Liver (tissue), 9 donors: Measurements from ENCODE around the gene NCDN. TPM values are rescaled to one million over a fixed set of nuclear protein-coding genes. Genes with fewer than 3 reads are reported as not detected.

ENCODE experiments used
- DNase-seq: peaks from one replicate; pipeline ENCODE4 v3.0.0-alpha.2; 2017; ENCODE audit warnings: low spot score
- H3K27ac ChIP-seq, 2 donors: one replicate each; pipeline ENCODE4 v1.7.0; 2013; ENCODE audit warnings: inconsistent platforms in 2 of 2, low read length in 2 of 2, control low read depth in 1 of 2, low read depth in 1 of 2, mild to moderate bottlenecking in 1 of 2
- H3K27me3 ChIP-seq, 4 donors: one replicate each; pipeline versions ENCODE4 v1.6.1 to v1.7.0; 2013; ENCODE audit warnings: low read length in 3 of 4, inconsistent platforms in 1 of 4, mild to moderate bottlenecking in 1 of 4, moderate library complexity in 1 of 4; ENCODE audit not compliant: control insufficient read depth in 4 of 4, insufficient read depth in 4 of 4
- H3K36me3 ChIP-seq, 4 donors: one replicate each; pipeline versions ENCODE4 v1.6.1 to v1.7.0; 2013; ENCODE audit warnings: low read length in 3 of 4, mild to moderate bottlenecking in 3 of 4, low read depth in 1 of 4, moderate library complexity in 1 of 4; ENCODE audit not compliant: control insufficient read depth in 4 of 4, insufficient read depth in 3 of 4
- H3K4me1 ChIP-seq, 4 donors: one replicate each; pipeline versions ENCODE4 v1.6.1 to v1.7.0; 2013; ENCODE audit warnings: low read length in 3 of 4, mild to moderate bottlenecking in 3 of 4, moderate library complexity in 1 of 4; ENCODE audit not compliant: control insufficient read depth in 4 of 4, insufficient read depth in 4 of 4
- H3K4me3 ChIP-seq, 3 donors: one replicate each; pipeline versions ENCODE4 v1.6.1 to v1.7.0; 2013; ENCODE audit warnings: low read length in 3 of 3, control low read depth in 1 of 3, low read depth in 1 of 3, mild to moderate bottlenecking in 1 of 3
- H3K9ac ChIP-seq, 2 donors: one replicate each; pipeline ENCODE4 v1.7.0; 2013; ENCODE audit warnings: low read length in 2 of 2, mild to moderate bottlenecking in 2 of 2, moderate library complexity in 2 of 2, control low read depth in 1 of 2, low read depth in 1 of 2
- H3K9me3 ChIP-seq, 4 donors: one replicate each; pipeline versions ENCODE4 v1.6.1 to v1.7.0; 2013; ENCODE audit warnings: low read length in 3 of 4; ENCODE audit not compliant: control insufficient read depth in 4 of 4
- ATF3 ChIP-seq: IDR thresholded peaks from 2 replicates; pipeline ENCODE4 v1.6.1; 2016; ENCODE audit warnings: antibody characterized with exemption
- EGR1 ChIP-seq, 2 donors: IDR thresholded peaks; 2 replicates each; pipeline ENCODE4 v1.6.1; 2016 to 2018; ENCODE audit warnings: antibody characterized with exemption in 2 of 2, low read depth in 2 of 2
- FOXA1 ChIP-seq: IDR thresholded peaks from 2 replicates; pipeline ENCODE4 v1.6.1; 2016; ENCODE audit warnings: antibody characterized with exemption
- GABPA ChIP-seq, 2 donors: IDR thresholded peaks in 1 of 2; conservative IDR thresholded peaks in 1 of 2; 2 replicates each; pipeline ENCODE4 v1.6.1; 2016; ENCODE audit warnings: antibody characterized with exemption in 2 of 2, mild to moderate bottlenecking in 1 of 2, moderate library complexity in 1 of 2
- HNF4A ChIP-seq, 2 donors: conservative IDR thresholded peaks; 2 replicates each; pipeline ENCODE4 v1.6.1; 2016; ENCODE audit warnings: antibody characterized with exemption in 2 of 2, mild to moderate bottlenecking in 2 of 2
- HNF4G ChIP-seq: IDR thresholded peaks from 2 replicates; pipeline ENCODE4 v1.6.1; 2016; ENCODE audit warnings: antibody characterized with exemption
- JUND ChIP-seq, 2 donors: IDR thresholded peaks; 2 replicates each; pipeline ENCODE4 v1.6.1; 2016; ENCODE audit warnings: antibody characterized with exemption in 2 of 2
- NR2F2 ChIP-seq: IDR thresholded peaks from 2 replicates; pipeline ENCODE4 v1.6.1; 2016; ENCODE audit warnings: antibody characterized with exemption
- RAD21 ChIP-seq, 2 donors: IDR thresholded peaks; 2 replicates each; pipeline ENCODE4 v1.6.1; 2016; ENCODE audit warnings: antibody characterized with exemption in 2 of 2, mild to moderate bottlenecking in 2 of 2
- RXRA ChIP-seq, 2 donors: IDR thresholded peaks; 2 replicates each; pipeline ENCODE4 v1.6.1; 2017 to 2018; ENCODE audit warnings: antibody characterized with exemption in 2 of 2, mild to moderate bottlenecking in 1 of 2
- SP1 ChIP-seq: IDR thresholded peaks from 2 replicates; pipeline ENCODE4 v1.6.1; 2018; ENCODE audit warnings: antibody characterized with exemption, mild to moderate bottlenecking
- YY1 ChIP-seq: IDR thresholded peaks from 2 replicates; pipeline ENCODE4 v1.6.1; 2016; ENCODE audit warnings: antibody characterized with exemption, mild to moderate bottlenecking
- ZBTB33 ChIP-seq: IDR thresholded peaks from 2 replicates; pipeline ENCODE4 v1.6.1; 2016; ENCODE audit warnings: antibody characterized with exemption
- WGBS: extraction: QIAGEN DNeasy Blood & Tissue Kit; methylation state at CpG from one replicate; pipeline ENCODE4 v1.1.7; 2013; 5-methylcytosine and 5-hydroxymethylcytosine counted together
- polyA plus RNA-seq, 2 donors: library from polyadenylated mRNA; stranded (reverse) in 1 of 2; unstranded in 1 of 2; fragments of 200-250 nt in 1 of 2; fragments of >200 nt in 1 of 2; fragmentation: Nextera tagmentation in 1 of 2; extraction: Ambion mirVana in 1 of 2; gene quantifications; one replicate each; pipeline versions ENCODE4 v1.2.1 to v1.2.3, GENCODE V29; 2013 to 2015
- total RNA-seq, 2 donors: library from RNA; depleted of rRNA; stranded (reverse); fragments of >200 nt; gene quantifications; one replicate each; pipeline ENCODE4 v1.2.3, GENCODE V29; 2014
- TF ChIP-seq, protein P1 (sequence below): fragments of 150-350 bp; IDR thresholded peaks from 2 replicates; pipeline ENCODE4 v1.5.1; 2017; ENCODE audit warnings: improper control_type of control experiment, low read depth, low read length; ENCODE audit not compliant: missing input control
- TF ChIP-seq, protein P2 (sequence below): IDR thresholded peaks from 2 replicates; pipeline ENCODE4 v1.6.1; 2016; ENCODE audit warnings: antibody characterized with exemption, mild to moderate bottlenecking
- TF ChIP-seq, protein P3 (sequence below): IDR thresholded peaks from 2 replicates; pipeline ENCODE4 v1.6.1; 2016; ENCODE audit warnings: antibody characterized with exemption
- donor health status: healthy.
- donor health status: healthy.
- donor health status: healthy.
- donor health status: healthy.
- donor health status: healthy.

The NCDN gene
- total and polyA plus RNA-seq, 4 donors, result 2.7 to 7.9 (median 5.6) TPM

- no peaks in the 10 kb centered on the region for H3K27me3 ChIP-seq
- H3K36me3 ChIP-seq, result peaks cover 0 to 6% (median 3%) of the 10 kb centered on the region in 4 donors
- peaks cover 0 to 15% (median 7%) of the 10 kb centered on the region in 4 donors for H3K4me1 ChIP-seq
- H3K4me3 ChIP-seq, result no peak overlapping the region
- 75% methylated on average over 9 of the region's 9 CpGs for WGBS
- peak; percentile 86 for DNase-seq
- no peaks in the 10 kb centered on the region for H3K9me3 ChIP-seq
- TF ChIP-seq RAD21 (IDR thresholded peaks at IDR 0.05), result peak; percentile 76 to 87
- TF ChIP-seq HNF4A (conservative IDR thresholded peaks at IDR 0.05), result no peak
- no peak for TF ChIP-seq SP1
- TF ChIP-seq YY1, result no peak
- TF ChIP-seq, protein P1, sequence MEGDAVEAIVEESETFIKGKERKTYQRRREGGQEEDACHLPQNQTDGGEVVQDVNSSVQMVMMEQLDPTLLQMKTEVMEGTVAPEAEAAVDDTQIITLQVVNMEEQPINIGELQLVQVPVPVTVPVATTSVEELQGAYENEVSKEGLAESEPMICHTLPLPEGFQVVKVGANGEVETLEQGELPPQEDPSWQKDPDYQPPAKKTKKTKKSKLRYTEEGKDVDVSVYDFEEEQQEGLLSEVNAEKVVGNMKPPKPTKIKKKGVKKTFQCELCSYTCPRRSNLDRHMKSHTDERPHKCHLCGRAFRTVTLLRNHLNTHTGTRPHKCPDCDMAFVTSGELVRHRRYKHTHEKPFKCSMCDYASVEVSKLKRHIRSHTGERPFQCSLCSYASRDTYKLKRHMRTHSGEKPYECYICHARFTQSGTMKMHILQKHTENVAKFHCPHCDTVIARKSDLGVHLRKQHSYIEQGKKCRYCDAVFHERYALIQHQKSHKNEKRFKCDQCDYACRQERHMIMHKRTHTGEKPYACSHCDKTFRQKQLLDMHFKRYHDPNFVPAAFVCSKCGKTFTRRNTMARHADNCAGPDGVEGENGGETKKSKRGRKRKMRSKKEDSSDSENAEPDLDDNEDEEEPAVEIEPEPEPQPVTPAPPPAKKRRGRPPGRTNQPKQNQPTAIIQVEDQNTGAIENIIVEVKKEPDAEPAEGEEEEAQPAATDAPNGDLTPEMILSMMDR, result peak; percentile 65
- TF ChIP-seq EGR1 (IDR thresholded peaks at IDR 0.05; ENCODE audit: low read depth in 2 of 2), result no peak
- peak in 1 of 2 donors; percentile 23 for TF ChIP-seq RXRA (IDR thresholded peaks at IDR 0.05)
- no peak for TF ChIP-seq FOXA1
- no peak overlapping the region for H3K9ac ChIP-seq
- H3K27ac ChIP-seq, result no peak overlapping the region
These were observed 6.7 kb downstream of the NCDN start for GRCh38 chr1:35564037-35564883.

DNA sequence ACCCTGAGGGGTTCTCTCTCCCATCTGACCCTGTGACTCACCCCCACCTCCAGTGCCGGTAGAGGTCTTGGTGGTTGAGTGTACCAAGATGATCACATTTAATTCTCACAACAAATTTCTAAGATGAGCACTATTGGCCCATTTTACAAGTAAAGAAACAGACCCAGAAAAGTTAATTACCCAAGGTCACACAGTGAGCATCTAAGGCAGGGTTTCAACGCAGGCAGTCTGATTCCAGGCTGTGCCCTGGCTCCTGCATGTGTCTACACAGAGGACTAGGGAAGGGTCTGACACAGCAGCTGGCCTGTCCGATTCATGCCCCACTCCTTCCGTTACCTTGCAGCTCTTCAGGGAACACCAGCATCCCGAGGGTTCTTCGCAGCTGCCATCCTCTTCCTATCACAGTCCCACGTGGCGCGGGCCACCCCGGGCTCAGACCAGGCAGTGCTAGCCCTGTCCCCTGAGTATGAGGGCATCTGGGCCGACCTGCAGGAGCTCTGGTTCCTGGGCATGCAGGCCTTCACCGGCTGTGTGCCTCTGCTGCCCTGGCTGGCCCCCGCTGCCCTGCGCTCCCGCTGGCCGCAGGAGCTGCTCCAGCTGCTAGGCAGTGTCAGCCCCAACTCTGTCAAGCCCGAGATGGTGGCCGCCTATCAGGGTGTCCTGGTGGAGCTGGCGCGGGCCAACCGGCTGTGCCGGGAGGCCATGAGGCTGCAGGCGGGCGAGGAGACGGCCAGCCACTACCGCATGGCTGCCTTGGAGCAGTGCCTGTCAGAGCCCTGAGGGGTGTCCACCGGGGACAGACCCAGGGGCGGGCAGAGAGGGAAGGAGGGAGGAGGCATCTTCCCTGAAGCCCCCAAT is 7.5 kb downstream of the NCDN start:
- 92% methylated on average over 28 of the region's 28 CpGs for WGBS
- peaks cover 0 to 14% (median 7%) of the 10 kb centered on the region in 4 donors for H3K4me1 ChIP-seq
- TF ChIP-seq, protein P2, sequence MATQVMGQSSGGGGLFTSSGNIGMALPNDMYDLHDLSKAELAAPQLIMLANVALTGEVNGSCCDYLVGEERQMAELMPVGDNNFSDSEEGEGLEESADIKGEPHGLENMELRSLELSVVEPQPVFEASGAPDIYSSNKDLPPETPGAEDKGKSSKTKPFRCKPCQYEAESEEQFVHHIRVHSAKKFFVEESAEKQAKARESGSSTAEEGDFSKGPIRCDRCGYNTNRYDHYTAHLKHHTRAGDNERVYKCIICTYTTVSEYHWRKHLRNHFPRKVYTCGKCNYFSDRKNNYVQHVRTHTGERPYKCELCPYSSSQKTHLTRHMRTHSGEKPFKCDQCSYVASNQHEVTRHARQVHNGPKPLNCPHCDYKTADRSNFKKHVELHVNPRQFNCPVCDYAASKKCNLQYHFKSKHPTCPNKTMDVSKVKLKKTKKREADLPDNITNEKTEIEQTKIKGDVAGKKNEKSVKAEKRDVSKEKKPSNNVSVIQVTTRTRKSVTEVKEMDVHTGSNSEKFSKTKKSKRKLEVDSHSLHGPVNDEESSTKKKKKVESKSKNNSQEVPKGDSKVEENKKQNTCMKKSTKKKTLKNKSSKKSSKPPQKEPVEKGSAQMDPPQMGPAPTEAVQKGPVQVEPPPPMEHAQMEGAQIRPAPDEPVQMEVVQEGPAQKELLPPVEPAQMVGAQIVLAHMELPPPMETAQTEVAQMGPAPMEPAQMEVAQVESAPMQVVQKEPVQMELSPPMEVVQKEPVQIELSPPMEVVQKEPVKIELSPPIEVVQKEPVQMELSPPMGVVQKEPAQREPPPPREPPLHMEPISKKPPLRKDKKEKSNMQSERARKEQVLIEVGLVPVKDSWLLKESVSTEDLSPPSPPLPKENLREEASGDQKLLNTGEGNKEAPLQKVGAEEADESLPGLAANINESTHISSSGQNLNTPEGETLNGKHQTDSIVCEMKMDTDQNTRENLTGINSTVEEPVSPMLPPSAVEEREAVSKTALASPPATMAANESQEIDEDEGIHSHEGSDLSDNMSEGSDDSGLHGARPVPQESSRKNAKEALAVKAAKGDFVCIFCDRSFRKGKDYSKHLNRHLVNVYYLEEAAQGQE, result no peak
- TF ChIP-seq HNF4A (conservative IDR thresholded peaks at IDR 0.05) (no peak), HNF4G (no peak), YY1 (no peak), JUND (IDR thresholded peaks at IDR 0.05) (no peak), RAD21 (IDR thresholded peaks at IDR 0.05) (no peak), RXRA (IDR thresholded peaks at IDR 0.05) (no peak), ATF3 (no peak), EGR1 (IDR thresholded peaks at IDR 0.05; ENCODE audit: low read depth in 2 of 2) (no peak), NR2F2 (no peak), GABPA (IDR thresholded peaks at IDR 0.05 in 1 of 2, conservative IDR thresholded peaks at IDR 0.05 in 1 of 2) (no peak), ZBTB33 (no peak)
- TF ChIP-seq, protein P1, result no peak
- TF ChIP-seq, protein P3, sequence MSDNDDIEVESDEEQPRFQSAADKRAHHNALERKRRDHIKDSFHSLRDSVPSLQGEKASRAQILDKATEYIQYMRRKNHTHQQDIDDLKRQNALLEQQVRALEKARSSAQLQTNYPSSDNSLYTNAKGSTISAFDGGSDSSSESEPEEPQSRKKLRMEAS, result no peak
- peaks cover 0 to 6% (median 3%) of the 10 kb centered on the region in 4 donors for H3K36me3 ChIP-seq
- H3K27ac ChIP-seq, result no peak overlapping the region
- no peaks in the 10 kb centered on the region for H3K9me3 ChIP-seq
- H3K4me3 ChIP-seq, result no peak overlapping the region
- DNase-seq, result no peak
- no peaks in the 10 kb centered on the region for H3K27me3 ChIP-seq
- no peak overlapping the region for H3K9ac ChIP-seq
